Sigmoid colon (tissue), 7 donors: ENCODE results near the gene DIAPH1. TPM values are rescaled to one million over a fixed set of nuclear protein-coding genes. Genes with fewer than 3 reads are reported as not detected.

Source experiments
- DNase-seq: peaks from one replicate; pipeline ENCODE4 v3.0.0-alpha.2; 2019
- H3K27ac ChIP-seq, 4 donors: fragments of 200-600 bp; sonication (generic); one replicate each; pipeline ENCODE4 v1.5.1; 2016 to 2019; ENCODE audit warnings: mild to moderate bottlenecking in 1 of 4
- H3K27me3 ChIP-seq, 3 donors: fragments of 200-600 bp; sonication (generic); one replicate each; pipeline ENCODE4 v1.5.1; 2019; ENCODE audit warnings: mild to moderate bottlenecking in 1 of 3
- H3K36me3 ChIP-seq, 4 donors: fragments of 200-600 bp; sonication (generic); one replicate each; pipeline ENCODE4 v1.5.1; 2016 to 2019
- H3K4me1 ChIP-seq, 4 donors: fragments of 200-600 bp; sonication (generic); one replicate each; pipeline ENCODE4 v1.5.1; 2017 to 2019
- H3K4me3 ChIP-seq, 4 donors: fragments of 200-600 bp; sonication (generic); one replicate each; pipeline ENCODE4 v1.5.1; 2017 to 2019; ENCODE audit warnings: mild to moderate bottlenecking in 2 of 4, moderate library complexity in 1 of 4
- H3K9me3 ChIP-seq, 4 donors: fragments of 200-600 bp in 3 of 4; sonication (generic) in 3 of 4; one replicate each; pipeline versions ENCODE4 v1.5.1 to v1.6.1; 2013 to 2019
- CTCF ChIP-seq, 4 experiments: fragments of 450-650 bp in 3 of 4; fragments of 200-600 bp in 1 of 4; IDR thresholded peaks; one replicate each; pipeline ENCODE4 v1.5.1; 2016 to 2019; ENCODE audit warnings: antibody characterized with exemption in 4 of 4, mild to moderate bottlenecking in 3 of 4, moderate library complexity in 2 of 4
- EP300 ChIP-seq, 4 donors: sonication (generic); formaldehyde crosslinking; IDR thresholded peaks; one replicate each; pipeline ENCODE4 v1.6.1; 2017; ENCODE audit warnings: antibody characterized with exemption in 4 of 4
- POLR2A ChIP-seq, 2 donors: fragments of 450-650 bp; IDR thresholded peaks; one replicate each; pipeline ENCODE4 v1.6.1; 2016; ENCODE audit warnings: antibody characterized with exemption in 2 of 2, mild to moderate bottlenecking in 2 of 2, moderate library complexity in 2 of 2
- POLR2AphosphoS5 ChIP-seq, 4 donors: sonication (generic); formaldehyde crosslinking; IDR thresholded peaks; one replicate each; pipeline ENCODE4 v1.6.1; 2017; ENCODE audit warnings: antibody characterized with exemption in 4 of 4
- WGBS, 2 donors: extraction: QIAGEN DNeasy Blood & Tissue Kit; methylation state at CpG; one replicate each; pipeline ENCODE4 v1.1.7; 2013; 5-methylcytosine and 5-hydroxymethylcytosine counted together
- intact Hi-C: fragments of 100-400 bp; cut with DNase I; formaldehyde crosslinking; loops from one replicate; pipeline ENCODE4 v1.15.1; 2023
- polyA plus RNA-seq, 3 donors: library from polyadenylated mRNA; stranded (reverse); fragments of 200-250 nt; gene quantifications; one replicate each; pipeline ENCODE4 v1.2.3, GENCODE V29; 2013
- total RNA-seq, 4 donors: library from RNA; depleted of rRNA; stranded (reverse); fragments of >200 nt; gene quantifications; one replicate each; pipeline ENCODE4 v1.1.0, GENCODE V29; 2016
- donor health status: healthy with polysubstance abuse.
- donor health status: Bipolar disorder and iron deficiency.
- donor health status: healthy.

Gene DIAPH1
- total and polyA plus RNA-seq, 7 donors: 14.4 to 105 (median 26.9) TPM

DNA sequence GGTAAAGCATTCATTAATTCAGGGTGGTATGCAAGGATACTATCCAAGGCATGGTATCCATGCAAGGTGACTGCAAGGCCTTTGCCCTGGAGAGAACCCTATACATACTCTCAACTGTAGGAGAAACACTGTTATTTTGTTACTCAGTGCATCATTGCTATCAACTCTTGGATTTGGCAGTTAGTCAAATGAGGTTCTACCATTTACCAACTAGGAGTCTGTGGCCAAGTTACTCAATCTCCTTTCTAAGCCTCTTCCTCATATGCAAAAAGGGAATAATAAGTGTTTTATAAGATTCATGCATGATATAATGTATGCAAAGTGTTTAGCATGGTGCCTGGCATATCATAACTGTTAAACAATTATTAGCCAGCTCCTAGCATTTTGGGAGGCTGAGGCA is 139.0 kb downstream of the DIAPH1 start:
- Histone ChIP-seq H3K27me3 (no peaks in the 10 kb centered on the region), H3K9me3 (no peaks in the 10 kb centered on the region), H3K4me3 (peak overlapping the region in 2 of 4 donors; percentile 5 to 72), H3K27ac (no peak overlapping the region), H3K36me3 (no peaks in the 10 kb centered on the region), H3K4me1 (peaks cover 0 to 85% (median 69%) of the 10 kb centered on the region in 4 donors)
- no peak for DNase-seq
- intact Hi-C loops: loop anchor here (5.0 kb wide), 1 partner anchor 62 kb away; the partner anchor contains the start of gene PCDHGB7
- TF ChIP-seq EP300 (IDR thresholded peaks at IDR 0.05): no peak

GRCh38 chr5:141478321-141478945 is 140.4 kb downstream of the DIAPH1 start:
- H3K27ac ChIP-seq: no peak overlapping the region
- 12 to 29% methylated on average over 20 of the region's 20 CpGs for WGBS, 2 donors

GRCh38 chr5:141477815-141478214 is 141.0 kb downstream of the DIAPH1 start:
- Histone ChIP-seq H3K27me3 (no peaks in the 10 kb centered on the region), H3K4me1 (peaks cover 0 to 67% (median 53%) of the 10 kb centered on the region in 4 donors), H3K9me3 (no peaks in the 10 kb centered on the region), H3K27ac (no peak overlapping the region), H3K36me3 (no peaks in the 10 kb centered on the region), H3K4me3 (peak overlapping the region; percentile 5 to 72 (median 61))
- intact Hi-C loops: loop anchor here (5.0 kb wide), 1 partner anchor 61 kb away; the partner anchor contains the start of gene PCDHGB7
- TF ChIP-seq EP300 (IDR thresholded peaks at IDR 0.05): no peak
- WGBS, 2 donors: 43 to 51% methylated on average over 13 of the region's 13 CpGs
- DNase-seq: no peak

More at GRCh38 chr5:141478321-141478945, 140.4 kb downstream of the DIAPH1 start:
- intact Hi-C loops: loop anchor here (5.0 kb wide), 1 partner anchor 61 kb away; the partner anchor contains the start of gene PCDHGB7
- Histone ChIP-seq H3K27me3 (no peaks in the 10 kb centered on the region), H3K36me3 (no peaks in the 10 kb centered on the region), H3K4me3 (peak overlapping the region; percentile 5 to 72 (median 61)), H3K9me3 (no peaks in the 10 kb centered on the region), H3K4me1 (peaks cover 0 to 72% (median 56%) of the 10 kb centered on the region in 4 donors)
- DNase-seq: no peak
- no peak for TF ChIP-seq EP300 (IDR thresholded peaks at IDR 0.05)
- no peak for TF ChIP-seq POLR2AphosphoS5 (IDR thresholded peaks at IDR 0.05)
- no peak for TF ChIP-seq CTCF (IDR thresholded peaks at IDR 0.05)
- no peak for TF ChIP-seq POLR2A (IDR thresholded peaks at IDR 0.05)

- Histone ChIP-seq H3K4me1 (peaks cover 0 to 60% (median 53%) of the 10 kb centered on the region in 4 donors), H3K27me3 (no peaks in the 10 kb centered on the region), H3K4me3 (peak overlapping the region; percentile 60 to 72 (median 61)), H3K27ac (peak overlapping the region; percentile 84 to 93 (median 90)), H3K9me3 (no peaks in the 10 kb centered on the region), H3K36me3 (no peaks in the 10 kb centered on the region)
- no peak for DNase-seq
- no peak for TF ChIP-seq CTCF (IDR thresholded peaks at IDR 0.05)
- TF ChIP-seq POLR2AphosphoS5 (IDR thresholded peaks at IDR 0.05): no peak
- no peak for TF ChIP-seq EP300 (IDR thresholded peaks at IDR 0.05)
- no peak for TF ChIP-seq POLR2A (IDR thresholded peaks at IDR 0.05)
- intact Hi-C loops: loop anchor here (5.0 kb wide), 1 partner anchor 60 kb away; the partner anchor contains the start of gene PCDHGB7
- 30 to 43% methylated on average over 24 of the region's 24 CpGs for WGBS, 2 donors
Measured at GRCh38 chr5:141477044-141477575, 141.7 kb downstream of the DIAPH1 start.

DNA sequence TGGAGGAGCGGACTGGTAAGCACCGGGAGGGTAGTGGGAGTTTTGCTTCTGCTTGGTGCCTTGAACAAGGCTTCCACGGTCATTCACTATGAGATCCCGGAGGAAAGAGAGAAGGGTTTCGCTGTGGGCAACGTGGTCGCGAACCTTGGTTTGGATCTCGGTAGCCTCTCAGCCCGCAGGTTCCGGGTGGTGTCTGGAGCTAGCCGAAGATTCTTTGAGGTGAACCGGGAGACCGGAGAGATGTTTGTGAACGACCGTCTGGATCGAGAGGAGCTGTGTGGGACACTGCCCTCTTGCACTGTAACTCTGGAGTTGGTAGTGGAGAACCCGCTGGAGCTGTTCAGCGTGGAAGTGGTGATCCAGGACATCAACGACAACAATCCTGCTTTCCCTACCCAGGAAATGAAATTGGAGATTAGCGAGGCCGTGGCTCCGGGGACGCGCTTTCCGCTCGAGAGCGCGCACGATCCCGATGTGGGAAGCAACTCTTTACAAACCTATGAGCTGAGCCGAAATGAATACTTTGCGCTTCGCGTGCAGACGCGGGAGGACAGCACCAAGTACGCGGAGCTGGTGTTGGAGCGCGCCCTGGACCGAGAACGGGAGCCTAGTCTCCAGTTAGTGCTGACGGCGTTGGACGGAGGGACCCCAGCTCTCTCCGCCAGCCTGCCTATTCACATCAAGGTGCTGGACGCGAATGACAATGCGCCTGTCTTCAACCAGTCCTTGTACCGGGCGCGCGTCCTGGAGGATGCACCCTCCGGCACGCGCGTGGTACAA is 142.5 kb downstream of the DIAPH1 start:
- TF ChIP-seq POLR2A (IDR thresholded peaks at IDR 0.05) (no peak), CTCF (IDR thresholded peaks at IDR 0.05) (no peak), EP300 (IDR thresholded peaks at IDR 0.05) (no peak), POLR2AphosphoS5 (IDR thresholded peaks at IDR 0.05) (peak in 3 of 4 donors; percentile 21 to 61 (median 52))
- DNase-seq: peak; percentile 85
- Histone ChIP-seq H3K4me3 (peak overlapping the region; percentile 60 to 72 (median 61)), H3K4me1 (peaks cover 0 to 54% (median 51%) of the 10 kb centered on the region in 4 donors), H3K36me3 (no peaks in the 10 kb centered on the region), H3K9me3 (no peaks in the 10 kb centered on the region), H3K27me3 (no peaks in the 10 kb centered on the region), H3K27ac (peak overlapping the region; percentile 84 to 93 (median 90))
- 1% methylated on average over 58 of the region's 58 CpGs for WGBS, 2 donors
- intact Hi-C loops: loop anchor here (1.0 to 5.0 kb wide), 4 partner anchors 36 to 83 kb away; partner anchors contain the start of gene PCDHGB7
